Measurements from ENCODE around the gene HDDC2.

The HDDC2 gene

DNA sequence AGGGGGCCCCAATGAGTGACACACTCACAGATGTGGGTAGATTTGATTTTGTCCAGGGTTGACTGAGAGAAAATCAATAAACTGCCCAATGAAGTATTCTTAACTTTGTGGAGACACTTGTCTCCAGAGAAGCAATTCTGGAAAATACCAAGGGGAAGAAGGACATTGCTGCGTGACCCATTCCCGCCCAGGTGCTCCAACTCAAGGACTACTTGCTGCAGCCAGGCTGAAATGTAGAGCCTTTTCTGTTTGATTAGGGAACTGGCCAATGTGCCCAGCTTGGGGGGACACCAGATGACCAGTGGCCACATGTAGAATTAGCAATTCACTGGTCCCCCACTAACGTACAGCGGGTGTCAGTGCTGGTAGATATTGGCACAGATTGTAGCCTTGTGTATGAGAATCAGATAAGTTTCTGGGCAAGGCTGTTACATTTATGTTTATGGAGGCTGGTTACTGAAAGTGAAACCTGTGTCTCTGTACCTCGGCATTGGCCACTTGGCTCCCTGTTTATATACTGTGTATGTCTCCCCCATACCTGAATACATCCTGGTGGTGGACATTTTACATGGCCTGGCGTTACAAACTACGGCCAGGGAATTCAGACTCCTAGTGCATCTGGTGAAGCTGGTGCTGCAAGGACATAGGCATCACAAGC, 32.3 kb downstream of the HDDC2 start:
- no peak for DNase-seq

DNA sequence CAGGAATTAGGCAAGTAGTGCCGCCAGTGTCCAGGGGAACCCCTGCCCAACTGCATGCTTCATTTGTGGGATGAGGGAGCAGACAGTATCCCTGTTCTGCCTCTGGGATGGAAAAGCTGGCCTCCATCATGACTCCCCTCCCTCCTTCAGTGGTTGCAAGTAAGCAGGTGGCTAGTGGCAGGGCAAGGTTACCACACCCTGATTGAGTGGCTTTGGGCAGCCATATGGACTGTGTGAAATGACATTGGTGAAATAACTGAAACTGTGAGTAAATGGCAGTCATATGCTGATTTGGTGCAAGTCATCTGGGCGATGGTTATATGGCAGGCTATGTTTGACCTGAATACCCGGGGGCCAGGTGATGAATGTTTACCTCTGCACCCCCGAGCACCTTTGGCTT, 33.0 kb downstream of the HDDC2 start:
- DNase-seq = no peak

DNA sequence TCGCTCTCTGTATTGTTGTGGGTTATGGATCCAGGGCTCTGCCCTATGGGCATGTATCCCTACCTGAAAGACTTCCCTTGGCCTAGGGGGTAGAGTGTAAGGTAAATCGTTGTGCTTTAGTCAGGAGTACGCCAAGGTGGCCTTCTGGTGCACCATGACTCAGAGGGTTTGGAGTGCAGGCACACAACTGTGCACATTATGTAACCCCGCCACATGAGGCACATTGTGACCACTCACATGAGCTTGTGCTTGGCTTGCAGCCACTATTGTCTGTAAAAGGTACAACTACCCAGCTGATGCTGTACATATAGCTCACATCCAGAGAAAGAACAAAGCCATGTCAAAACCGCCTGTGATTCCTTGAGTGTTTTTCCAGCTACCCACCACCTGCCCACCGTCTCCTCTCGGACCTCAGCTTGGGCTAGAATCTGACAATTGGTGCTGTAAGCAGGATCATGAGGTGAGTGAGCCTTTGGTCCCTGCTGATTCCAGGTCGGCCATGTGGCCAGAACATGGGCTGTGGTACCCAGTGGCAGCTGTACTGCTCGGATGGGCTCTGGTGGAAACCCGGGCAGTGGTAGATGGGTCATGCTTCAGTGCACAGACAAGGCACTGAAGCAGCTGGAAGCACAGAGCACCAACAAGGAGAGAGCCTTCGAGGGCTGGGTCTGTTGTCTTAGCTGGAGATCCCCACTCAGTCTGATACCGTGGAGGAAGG, 33.8 kb downstream of the HDDC2 start:
- no peak for DNase-seq

DNA sequence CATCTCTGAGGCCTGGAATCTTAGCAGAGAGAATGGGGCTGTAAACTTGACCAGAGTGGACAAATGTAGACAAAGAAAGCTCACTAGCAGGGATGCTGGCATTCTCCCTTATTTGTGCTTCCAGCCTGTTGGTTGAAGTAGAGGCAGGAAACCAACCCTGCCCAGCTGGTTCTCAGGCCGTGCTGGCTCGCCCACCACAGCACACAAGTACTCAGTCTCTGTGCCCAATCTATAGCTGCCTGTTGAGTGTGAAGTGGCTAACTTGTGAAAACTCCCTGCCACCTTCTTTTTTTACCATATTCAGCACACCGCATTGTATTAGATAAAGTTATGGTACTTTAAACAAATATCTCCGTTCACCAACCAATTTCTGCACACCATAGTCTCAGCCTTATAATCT, 37.3 kb downstream of the HDDC2 start:
- DNase-seq = no peak

DNA sequence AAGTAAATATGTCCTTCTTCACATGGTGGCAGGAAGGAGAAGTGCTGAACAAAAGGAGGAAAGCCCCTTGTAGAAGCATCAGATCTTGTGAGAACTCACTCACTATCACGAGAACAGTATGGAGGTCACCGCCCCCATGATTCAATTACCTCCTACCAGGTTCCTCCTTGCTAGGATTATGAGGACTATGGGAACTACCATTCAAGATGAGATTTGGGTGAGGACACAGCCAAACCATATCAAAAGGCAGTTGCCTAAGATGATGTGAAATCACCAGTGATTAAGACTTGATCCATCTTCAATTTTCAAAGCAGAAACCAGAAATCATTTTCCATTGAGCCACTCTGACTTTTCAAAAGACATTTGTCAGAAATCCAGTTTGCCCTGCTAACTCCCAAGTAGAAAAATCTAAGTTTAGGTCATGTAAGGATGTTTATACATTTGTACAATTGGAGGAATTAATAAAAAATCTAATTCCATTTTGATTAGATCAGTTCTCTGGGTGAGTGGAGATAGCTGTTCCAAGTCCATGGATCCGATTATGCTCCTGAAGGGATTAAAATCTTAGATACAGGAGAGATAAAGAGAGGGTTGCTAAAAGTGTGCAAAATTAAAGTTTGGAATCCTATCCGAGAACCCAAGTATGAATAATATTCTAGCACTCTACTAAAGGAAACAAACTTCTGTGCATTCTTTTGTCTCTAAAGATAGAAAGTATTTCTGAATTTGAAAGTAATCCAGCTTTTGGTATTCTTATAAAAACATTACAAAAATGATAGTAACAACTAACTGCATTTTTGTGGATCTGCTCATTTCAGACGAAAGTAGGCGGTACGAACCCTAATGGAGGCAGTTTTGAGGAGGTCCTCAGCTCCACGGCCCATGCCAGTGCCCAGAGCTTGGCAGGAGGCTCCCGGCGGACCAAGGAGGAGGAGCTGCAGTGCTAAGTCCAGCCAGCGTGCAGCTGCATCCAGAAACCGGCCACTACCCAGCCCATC, 39.5 kb downstream of the HDDC2 start:
- DNase-seq = no peak

DNA sequence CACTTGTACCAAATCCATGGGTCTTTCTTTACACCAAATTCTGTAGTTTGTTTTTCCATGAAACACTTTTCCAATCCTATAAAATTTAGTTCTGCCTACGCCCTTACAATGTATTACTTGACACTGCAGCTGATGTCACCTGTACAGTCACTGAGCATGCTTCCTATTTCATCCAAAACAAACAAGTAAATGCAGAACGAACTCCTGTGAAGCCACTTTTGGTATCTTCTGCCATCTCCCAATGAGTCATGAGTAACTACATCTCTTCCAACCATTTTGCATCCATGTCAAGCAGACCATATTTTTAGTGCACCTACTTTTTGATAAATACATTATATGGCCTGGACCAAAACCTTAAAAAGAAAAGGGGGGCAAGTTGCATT, 42.4 kb downstream of the HDDC2 start:
- DNase-seq = no peak

DNA sequence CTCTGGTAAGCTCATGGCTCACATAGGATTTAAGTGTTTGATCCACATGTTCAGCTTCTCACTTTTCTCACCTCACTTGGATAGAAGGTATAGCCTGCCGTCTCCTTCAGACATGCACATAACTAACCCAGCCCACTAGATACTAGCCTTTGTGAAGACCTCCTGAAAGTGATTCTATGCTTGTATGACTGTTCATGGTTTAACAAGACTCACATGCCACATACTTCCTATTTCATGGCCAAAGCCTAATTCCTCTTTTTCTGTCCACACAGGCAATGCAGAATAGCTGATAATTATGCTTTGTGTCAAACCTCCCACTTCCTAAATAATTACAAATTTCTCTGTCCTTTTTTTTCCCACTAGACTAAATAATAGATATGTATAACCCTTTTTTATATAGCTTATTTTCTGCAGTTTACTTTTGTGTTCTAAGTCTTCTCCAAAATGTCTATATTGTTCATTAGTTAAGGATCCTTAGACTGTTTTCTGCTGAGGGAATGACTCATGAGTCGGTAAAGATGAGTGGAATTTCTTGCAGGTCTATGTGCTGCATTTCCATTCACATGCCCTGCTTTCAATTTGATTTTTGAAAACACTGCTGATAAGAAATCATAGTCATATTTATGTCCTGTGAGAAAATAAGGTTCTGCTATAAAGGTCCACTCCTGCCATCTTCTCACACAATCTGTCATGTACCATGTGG, 43.0 kb downstream of the HDDC2 start:
- no peak for DNase-seq

DNA sequence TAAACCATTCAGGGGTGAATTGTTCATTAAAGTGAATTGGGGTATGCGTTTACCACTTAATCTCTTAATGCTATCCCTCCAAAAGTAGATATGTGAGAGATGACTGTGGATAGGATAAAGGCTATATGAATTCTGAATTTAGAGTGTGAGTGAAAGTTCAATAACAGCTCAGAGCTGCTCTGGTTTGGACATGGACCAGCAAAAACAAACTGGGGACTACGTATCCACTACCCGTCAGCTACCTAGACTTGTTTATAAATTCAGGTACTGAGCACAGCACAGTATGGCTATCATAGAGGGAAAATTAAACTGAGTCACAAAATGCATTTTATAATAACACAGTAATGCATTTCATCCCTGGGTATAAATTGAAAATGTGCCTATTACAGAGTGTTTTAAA, 44.4 kb downstream of the HDDC2 start:
- no peak for DNase-seq

DNA sequence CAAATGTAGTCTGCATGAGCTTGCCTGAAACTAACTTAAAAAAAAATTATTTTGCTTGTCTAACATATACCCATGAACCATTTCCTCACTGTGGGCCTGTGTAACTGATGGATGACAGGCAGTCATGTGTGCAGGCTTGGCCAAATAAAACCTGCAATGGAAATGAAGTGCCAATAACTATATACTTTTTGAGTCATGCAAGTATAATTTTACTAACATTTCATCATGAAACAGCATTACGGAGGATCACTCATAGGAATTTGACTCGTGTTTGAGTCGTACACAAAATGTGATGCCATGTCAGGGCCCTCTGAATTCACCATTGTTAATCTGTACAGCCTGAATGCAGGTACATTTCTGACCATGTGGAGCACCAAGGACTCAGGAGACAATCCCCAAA, 46.6 kb downstream of the HDDC2 start:
- no peak for DNase-seq

DNA sequence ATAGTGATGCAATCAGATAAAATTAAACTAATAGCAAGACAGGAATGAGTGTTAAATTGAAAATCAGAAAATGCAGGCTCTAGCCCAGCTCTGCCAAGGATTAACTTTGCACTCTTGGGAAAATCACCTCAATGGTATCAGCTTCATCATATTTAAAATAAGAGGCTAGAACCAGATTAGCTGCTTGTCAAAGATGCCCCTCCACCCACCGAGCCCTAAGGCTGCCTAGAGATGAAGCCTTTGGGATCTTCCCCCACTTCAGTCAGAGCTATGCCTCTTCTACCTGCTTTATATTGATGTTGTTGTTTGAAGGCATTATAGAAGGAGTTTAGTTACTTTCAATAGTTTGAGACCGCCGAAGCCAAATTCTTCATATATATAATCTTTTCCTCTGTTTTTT, 47.4 kb downstream of the HDDC2 start:
- no peak for DNase-seq

DNA sequence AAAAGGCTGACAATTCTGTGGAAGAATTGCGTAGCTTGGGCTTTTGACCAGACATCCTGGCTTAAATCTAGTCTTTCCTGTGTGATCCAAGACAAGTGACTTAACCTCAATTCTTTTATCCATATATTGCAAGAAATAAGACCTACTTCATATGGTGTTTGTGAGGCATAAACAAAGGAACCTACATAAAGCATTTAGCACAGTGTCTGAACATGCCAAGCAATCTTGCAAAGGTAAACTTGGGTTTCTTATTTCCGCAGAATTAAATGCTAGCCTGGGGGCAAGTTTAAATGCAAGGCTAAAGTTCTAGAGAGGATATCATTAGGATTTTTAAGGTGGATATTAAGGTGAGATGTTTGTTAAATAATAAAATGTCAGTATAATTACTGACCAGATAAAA, 47.9 kb downstream of the HDDC2 start:
- no peak for DNase-seq

DNA sequence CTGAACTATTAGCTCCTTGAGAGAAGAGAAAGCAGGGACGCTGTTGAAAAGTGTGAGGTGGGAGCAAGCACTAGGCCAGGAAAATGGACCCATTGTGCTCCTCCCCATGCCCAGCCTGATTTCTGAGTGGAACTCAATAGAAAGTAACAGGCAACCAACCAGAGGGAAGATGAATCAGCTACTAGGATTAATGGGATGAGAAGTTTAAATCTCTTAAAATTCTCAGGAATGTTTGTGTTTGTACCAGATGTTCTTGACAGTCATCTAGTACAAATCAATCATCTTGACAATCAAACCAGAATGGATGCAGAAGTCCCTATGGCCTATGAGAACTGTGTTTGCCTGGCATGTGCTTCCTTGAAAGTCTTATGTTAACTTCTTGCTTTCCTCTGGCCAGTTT, 48.9 kb downstream of the HDDC2 start:
- DNase-seq = no peak

DNA sequence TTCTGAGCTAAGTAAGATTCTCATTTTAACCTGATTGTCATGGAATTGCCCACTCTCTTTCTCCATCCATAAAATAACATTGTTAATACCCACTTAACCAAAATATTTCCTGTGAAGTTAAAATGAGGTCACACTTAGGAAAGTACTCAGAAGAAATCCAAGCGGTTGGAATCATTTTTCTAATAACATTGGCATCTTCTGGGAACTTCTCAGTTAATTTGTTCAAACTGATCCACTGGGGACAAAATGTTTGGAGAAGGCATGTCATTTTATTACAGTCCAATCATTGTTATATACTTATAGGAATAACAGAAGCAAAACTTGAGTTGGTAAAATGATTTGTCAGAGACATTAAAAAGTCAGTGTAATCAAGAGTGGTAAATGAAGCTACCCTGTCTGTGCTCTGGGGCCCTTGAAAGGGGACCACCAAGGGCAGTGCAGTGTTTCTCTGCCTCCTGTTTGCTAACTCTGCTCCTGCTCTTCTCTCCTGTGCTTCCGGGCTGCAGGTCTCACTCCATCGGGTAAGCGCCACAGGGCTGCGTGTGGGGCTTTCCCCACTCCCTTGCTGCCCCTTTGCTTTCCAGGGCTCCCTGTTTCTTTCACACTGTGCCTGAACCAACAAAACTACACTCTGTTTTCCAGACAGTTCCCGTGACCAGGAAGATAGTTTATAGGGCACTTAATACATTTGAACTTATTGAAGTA, 50.1 kb downstream of the HDDC2 start:
- DNase-seq = no peak

DNA sequence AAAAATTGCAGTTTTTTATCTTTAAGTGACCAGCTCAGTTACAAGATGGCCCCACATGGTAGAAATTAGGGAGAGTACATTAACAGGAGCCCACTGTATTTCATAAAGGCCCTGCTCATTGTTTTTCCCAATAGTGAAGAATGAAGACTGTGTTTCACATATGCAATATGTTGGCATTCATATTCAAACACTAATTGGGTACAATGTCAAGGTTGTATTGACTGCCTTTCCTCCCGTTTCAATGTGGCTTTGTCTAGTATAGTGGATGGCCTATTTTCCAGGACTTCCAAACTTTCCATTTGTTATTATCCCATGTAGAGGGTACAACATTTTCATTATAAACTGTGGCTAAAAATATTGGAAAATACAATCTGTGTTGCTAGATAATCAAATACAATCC, 51.3 kb downstream of the HDDC2 start:
- DNase-seq = no peak

DNA sequence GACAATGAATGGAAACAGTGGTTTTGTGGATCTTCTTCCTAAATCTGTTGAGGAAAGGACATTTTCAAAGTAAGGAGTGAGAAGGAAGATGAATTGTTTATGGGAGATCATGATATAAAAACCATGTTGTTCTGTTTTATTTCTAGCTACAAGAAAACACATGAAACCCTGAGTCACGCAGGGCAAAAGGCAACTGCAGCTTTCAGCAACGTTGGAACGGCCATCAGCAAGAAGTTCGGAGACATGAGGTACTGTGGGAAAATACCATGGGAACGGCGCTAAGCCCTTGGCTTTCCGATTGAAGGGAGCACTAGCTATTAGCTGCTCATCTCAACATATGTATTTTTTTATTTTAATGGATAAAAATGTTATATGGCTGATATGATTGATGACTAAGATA, 53.6 kb downstream of the HDDC2 start:
- DNase-seq = no peak

DNA sequence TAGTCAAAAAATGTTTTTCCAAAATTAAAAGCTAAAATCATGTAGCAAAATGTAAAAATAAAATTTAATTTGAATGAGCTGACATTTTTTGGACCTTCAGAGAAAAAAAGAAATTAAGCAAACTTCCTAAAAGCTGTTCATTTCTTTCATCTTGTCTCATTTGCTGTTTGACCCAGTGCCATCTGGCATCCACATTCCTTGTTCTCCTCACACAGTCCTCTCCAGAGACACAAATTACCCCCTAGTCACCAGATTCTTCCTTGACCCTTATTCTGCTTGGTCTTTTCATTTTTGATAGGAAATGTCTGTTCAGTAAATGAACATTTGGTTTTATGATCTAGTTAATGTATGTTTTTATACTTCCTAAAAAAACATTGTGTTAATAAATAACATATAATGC, 55.2 kb downstream of the HDDC2 start:
- DNase-seq = no peak

DNA sequence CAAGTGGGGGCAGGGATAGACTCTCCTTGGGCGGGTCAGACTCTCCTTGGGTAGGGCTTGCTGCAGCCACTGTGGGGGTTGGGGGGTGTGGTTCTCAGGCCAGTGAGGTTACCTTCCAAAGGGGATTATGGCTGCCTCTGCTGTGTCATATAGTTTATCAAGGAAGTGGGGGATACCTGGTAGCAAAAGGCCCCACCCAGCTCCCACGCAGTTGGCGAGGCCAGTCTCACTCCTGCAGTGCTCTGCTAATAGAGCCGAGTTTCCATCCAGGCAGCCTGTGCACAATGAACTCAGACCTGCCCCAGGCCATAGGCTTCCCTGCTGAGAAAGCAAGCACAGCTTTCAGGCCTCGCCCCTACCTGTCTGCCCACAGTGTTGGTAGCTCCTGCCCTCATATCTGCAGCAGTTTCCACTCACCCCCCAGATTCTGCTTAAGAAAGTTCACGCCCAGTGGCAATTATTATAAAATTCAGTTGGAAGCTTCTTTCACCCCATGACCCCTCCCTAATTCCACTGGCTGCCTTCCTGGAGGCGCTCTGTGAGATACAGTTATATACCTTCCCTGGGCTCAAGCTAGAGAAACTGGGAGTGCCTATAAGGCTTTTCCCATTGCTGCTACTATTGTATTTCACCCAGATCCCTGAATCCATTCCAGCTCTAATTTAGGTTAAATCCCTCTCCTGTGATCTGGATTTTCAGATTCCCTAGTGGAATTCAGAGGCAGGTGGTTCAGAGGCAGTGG, 56.1 kb downstream of the HDDC2 start:
- no peak for DNase-seq

DNA sequence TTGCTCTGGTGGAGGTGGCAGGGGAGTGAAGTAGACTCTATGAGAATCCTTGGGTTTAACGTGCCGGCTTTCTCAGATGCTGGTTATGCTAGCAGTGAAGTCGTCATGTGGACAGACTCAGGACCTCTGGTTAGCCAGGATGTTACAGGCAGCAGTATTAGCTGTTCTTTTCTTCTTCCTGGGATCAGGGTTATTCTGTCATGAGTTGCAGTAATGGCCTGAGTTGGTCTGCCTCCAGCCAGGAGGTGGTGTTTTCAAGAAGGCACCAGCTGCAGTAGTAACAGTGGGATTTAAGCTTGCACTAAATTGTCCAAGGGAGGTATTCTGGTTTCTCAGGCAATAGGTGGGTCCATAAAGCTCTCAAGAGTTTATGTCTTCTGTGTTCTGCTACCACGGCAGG, 56.7 kb downstream of the HDDC2 start:
- no peak for DNase-seq

DNA sequence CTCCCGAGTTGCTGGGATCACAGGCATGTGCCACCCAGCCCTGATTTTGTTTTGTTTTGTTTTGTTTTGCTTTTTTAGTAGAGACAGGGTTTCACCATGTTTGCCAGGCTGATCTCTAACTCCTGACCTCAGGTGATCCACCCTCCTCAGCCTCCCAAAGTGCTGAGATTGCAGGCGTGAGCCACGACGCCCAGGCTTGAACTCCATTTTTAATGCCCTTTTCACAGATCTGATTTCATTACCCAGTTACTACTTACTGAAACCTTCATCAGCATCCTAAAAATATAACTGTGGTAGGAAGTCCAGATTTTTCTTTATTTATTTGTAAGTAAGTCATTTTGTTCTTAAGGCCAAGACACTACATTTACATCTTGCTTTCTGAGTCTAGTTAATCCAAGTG, 64.0 kb downstream of the HDDC2 start:
- DNase-seq = no peak

DNA sequence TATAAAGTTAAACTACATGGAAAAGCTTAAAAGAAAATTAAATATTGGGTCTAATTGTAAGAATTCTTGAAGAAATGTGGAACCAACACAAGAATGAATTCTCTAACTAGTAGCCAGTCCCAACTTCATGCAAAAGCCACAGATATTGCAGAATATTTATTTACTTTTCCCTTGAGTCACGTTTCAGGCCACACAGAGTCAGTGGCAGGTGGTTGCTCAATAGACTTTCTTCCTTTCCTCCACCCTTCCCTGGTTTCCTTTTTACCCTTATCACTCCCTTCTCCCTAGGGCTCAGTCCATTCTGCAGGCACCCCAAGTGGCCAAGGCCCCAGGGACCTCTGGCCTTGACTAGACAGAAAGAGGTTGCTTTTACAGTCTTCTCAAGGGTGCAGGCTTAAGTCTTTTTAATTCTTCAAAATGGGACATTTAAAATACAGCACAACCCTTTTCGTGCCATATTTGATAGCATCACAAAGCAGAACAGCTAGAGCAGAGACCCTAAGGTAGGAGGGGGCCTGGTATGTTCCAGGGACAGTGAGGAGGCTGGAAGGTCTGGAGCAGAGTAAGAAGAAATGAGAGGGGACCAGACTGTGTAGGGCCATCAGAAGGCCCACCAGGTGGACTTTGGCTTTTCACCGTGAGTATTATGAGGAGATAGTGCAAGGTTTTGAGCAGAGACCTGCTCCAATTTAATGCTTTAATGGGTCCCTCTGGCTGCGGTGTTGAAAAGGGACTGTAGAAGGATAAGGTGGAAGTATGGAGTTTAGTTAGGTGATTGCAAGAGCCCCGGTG, 65.0 kb downstream of the HDDC2 start:
- DNase-seq = no peak

DNA sequence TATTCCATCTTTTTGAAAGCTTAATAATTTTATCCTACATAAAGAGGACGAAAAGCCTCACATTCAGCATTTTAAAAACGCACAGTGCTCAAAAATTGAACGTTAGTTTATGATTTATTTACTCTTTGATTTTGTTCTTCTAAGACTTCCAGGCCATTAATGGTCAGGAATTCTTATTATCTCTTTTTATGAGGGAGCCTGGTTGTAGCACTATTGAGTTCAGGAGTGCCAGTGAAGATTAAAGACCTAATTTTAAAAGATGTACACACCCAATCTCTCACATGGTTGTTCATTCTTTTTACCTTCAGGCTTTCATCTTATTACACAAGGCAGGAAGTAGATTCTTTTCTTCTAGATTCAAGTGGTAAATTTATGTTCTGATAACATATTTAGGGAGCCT, 68.6 kb downstream of the HDDC2 start:
- no peak for DNase-seq
